ENCODE results near the gene HOXB8.

HOXB8 gene

DNA sequence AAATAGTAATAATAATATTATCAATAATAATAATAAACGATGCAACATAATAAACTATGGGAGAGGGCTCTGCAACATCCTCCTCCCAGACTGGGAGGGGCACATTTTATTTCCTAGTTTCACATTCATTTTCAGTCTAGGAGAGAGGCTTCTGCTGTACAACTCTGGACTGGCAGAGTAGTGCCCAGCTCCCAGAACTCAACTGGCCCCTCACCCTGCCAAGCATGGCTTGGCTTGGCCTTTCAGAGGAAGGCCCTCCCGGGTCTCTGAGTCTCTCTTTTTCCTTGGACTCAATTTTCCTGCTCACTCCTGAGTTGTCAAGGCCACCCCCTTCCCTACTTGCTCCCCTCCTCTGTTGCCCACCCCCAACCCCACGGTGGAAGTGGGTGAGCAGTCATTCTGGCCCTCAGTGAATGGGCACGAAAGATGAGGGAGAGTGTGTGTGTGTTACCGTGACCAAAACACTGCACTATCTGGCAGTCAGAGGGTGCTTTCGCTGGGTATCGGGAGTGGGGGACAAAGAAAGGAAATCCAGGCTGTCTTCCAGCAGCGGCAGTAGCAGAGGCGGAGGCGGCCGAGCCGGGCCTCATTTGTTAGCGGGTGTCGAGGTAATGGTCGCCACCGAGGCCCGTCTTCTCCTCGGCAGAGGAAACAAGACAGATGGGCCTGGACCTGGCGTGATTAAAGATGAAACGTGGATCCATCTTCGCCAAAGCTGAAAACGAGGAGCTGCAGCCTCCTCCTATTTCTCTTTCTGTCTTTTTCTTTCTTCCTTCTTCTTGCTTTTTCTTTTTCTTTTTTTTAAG lies 39.2 kb downstream of the HOXB8 start:
- DNase-seq (ENCODE audit: low read depth, low spot score) = no peak
- H3K4me3 ChIP-seq (ENCODE audit: low read length) = no peak overlapping the region

DNA sequence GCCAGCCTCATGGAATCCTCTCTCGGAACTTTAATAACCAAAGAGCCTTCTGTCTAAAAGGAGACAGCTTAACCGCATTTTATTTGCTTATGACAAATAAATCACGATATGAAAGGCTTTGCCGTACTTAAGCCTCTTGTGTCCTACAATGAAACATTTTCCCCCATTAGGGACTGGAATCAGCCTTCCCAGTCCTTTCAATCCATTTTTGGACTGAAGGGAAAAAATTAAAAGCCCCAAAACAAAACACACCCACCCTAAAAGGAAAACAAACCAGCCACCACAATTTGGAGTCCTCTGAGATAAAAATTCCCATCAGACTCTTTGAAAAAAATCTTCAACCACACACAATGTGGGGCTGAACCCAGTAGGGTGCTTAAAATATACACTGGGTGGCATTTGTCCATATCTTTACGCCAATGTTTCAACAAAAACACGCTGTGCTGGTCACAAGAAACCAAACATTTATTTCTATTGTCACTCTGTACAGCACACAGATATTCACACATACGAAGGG lies 40.0 kb downstream of the HOXB8 start:
- no peak overlapping the region for H3K4me3 ChIP-seq (ENCODE audit: low read length)
- no peak for DNase-seq (ENCODE audit: low read depth, low spot score)

DNA sequence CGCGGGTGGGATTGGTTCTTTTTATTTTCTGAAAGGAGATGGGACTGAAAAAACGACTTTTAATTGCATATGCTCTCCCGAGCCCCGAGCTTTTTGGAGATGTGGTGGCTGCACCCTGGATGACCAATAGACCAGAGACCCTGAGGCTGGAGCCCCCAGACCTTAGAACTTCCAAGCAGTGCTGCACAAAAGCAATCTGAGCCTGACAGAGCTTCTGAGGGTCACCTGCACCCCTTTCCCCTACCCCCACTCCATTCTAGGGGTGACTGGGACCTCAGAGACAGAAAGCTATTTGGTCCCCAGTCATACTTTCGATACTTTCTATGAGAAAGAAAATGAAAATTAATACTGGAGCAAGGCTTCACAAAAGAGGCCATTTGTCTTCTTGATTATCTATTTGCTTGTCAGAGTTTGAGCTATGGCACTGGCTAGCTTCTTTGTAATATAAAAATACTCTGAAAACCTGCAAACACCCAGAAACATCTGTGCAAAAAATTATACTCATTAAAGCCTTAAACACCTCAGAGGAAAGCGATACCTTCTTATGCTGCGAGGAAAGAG lies 40.5 kb downstream of the HOXB8 start:
- no peak overlapping the region for H3K4me3 ChIP-seq (ENCODE audit: low read length)
- DNase-seq (ENCODE audit: low read depth, low spot score) = no peak

DNA sequence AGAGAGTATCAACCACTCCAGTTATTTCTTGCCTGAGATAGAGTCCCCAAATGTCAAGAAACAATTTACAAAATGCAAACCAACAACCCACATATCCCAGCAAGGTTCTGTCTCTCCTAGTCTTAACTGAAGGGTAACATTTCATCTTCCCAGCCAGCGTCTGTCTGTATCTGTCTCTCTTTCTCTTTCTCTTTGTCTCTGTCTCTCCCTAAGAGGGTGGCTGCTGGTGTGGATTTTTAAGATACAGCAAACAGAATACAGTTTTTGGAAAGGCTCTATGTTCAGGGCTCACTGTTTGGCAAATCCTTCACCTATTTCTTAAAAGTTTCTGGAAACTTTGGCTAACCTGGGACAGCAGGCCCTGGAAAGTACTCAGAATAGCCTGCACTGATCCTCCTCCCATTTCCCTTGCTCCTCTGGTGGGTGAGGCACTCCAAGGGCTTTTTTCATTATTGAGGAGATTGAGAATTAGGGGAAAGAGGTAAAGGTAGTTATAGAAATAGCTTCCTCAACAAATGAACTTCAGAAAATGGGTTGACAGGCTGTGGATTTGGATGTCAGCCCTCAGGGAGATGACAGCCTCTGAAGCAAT lies 43.2 kb downstream of the HOXB8 start:
- DNase-seq (ENCODE audit: low read depth, low spot score) = no peak
- H3K4me3 ChIP-seq (ENCODE audit: low read length) = no peak overlapping the region

DNA sequence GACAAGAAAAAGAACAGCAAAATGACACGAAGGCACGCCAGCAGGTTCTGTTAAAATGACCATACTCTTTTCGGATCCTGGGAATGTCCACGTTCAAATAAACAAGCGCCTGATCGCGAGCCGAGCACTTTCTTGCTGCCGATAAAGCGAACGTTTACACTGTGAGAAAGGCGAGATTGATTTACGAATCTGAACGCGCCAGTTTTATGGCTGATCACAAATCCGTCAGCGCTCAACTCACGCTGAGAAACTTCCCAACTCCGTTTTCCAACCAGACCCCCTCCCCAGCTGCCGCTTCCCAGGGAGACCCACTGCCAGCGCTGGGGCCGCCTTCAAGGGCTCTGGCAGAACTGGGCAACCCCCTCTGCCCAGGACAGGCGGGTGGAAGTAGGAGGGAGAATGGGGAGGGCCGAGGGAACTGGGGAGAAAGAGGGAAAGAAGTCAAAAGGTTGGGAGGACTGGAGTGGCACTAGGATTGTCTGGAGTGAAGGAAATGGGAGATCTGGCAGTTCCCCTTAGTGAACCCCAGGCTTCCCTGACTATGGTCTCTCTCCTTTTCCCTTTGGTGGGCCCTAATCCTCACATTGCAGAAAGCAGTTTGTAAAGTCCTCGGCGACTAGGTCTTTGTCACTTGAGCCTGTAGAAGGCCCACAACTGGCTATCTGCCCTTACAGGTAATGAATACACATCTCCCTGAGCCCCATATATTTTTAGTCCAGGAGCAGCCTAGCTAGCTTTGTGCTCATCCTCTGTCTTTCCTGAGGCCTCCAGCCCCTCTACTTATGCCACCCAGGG lies 43.9 kb downstream of the HOXB8 start:
- DNase-seq (ENCODE audit: low read depth, low spot score) = no peak
- H3K4me3 ChIP-seq (ENCODE audit: low read length) = no peak overlapping the region

DNA sequence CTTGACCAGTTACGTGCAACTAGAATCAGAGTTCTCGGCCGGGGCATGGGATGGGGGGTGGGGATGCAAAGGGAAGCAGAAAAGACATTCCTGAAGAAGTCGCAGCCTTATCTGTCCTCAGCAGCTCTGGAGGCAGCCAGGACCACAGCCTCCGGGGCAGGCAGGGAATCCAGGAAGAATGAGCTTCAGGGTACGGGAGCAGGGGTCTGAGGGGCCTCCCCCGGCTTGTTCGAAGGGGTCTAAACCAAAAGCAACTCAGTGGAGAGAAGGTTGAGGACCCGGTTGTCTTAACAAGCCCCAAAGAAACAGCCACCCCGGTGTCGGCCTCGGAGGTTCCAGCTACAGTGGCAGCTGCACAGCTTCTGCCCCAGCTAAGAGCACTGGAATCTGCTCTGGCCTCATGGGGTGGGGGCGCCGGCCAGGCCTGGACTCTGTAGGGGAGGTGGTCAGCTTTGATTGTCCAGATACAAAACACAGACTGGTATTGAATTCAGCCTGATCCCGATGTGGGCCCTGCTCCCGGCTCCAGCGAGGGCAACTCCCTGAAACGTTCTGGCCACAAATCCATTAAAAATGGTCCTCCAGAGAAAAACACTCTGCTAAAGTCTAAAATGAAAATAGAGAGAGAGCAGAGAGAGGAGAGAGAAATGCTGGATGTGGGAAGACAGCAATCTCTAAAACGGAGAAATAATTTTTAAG lies 44.6 kb downstream of the HOXB8 start:
- H3K4me3 ChIP-seq (ENCODE audit: low read length) = no peak overlapping the region

DNA sequence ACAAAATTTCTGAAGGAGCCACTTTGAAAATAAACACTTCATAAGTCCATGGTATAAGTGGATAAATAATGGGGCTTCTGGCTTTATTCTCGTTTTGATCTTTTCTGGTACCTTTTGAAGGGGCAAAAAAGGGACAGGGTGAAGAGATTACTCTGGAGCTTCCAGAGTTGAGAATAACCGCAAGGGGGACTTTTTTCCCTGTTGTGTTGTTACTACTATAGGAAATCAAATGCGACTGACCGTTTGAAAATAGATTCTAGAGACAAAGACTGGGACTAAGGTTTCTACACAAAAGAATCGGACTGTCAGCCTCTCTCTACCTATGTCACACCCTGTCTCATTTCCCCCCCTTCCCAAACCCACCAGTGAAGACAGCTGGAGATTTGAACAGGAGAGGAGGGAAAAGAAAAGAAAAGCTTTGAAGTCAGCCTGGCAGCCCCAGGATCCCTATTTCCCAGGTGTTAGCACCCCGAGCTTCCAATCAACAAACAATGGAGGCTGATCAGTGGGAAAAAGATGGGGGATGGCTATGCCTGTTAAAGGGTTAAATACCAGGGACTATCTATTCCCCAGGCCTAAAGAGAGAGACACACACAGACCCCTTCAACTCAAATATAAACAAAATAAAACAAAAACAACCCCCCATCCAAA lies 45.3 kb downstream of the HOXB8 start:
- no peak overlapping the region for H3K4me3 ChIP-seq (ENCODE audit: low read length)

More for the DNA sequence above, 44.6 kb downstream of the HOXB8 start:
- DNase-seq (ENCODE audit: low read depth, low spot score) = no peak

DNA sequence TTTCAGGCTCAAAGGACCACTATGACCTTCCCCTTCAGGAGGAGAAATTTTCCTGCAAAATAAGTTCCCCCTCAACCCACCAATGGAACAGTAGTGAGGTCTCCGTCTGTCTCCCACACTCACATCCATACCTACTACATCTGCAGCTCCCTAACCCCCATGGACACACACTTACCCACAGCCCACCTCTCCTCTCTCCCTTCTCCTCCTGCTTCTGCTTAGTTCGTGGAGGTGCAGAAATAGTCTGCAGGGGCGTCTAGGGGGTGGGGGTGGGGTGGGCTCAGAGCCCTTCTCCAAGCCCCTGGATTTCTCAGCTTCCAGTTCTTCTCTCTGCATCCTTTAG lies 45.9 kb downstream of the HOXB8 start:
- H3K4me3 ChIP-seq (ENCODE audit: low read length) = no peak overlapping the region
- DNase-seq (ENCODE audit: low read depth, low spot score) = no peak

More for the DNA sequence above, 45.3 kb downstream of the HOXB8 start:
- no peak for DNase-seq (ENCODE audit: low read depth, low spot score)

DNA sequence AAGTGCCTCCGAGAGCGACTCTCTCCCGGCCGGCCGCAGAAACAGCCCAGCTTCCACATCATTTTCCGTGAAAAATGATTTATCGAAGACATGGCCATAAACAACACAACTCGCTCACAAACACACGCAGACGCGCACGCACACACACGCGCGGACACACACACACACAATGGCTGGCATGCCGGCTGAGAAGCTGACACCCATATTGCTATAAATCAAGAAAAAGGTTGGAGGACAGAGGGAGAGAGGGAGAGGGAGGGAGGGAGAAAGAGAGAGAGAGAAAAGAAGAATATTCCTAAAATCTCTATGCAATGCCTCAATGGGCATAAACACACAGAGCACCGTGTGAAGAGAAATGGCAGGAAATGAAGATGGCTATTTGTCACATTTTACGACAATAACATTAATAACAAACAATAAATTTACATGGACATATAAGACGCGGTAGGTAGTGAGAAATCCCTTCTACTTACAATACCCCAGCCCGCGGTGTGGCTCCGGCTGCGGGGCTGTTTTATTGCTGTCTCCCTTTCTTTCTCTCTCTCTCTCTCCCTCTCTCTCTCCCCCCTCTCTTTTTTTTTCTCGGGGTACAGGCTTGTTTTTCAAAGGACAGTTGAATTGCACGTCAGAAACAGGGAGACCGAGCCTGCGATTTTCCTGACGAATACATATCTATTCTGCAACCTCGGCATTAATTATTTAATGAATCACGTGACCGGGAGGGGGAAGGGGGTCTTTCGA lies 46.4 kb downstream of the HOXB8 start:
- DNase-seq (ENCODE audit: low read depth, low spot score) = no peak
- no peak overlapping the region for H3K4me3 ChIP-seq (ENCODE audit: low read length)

DNA sequence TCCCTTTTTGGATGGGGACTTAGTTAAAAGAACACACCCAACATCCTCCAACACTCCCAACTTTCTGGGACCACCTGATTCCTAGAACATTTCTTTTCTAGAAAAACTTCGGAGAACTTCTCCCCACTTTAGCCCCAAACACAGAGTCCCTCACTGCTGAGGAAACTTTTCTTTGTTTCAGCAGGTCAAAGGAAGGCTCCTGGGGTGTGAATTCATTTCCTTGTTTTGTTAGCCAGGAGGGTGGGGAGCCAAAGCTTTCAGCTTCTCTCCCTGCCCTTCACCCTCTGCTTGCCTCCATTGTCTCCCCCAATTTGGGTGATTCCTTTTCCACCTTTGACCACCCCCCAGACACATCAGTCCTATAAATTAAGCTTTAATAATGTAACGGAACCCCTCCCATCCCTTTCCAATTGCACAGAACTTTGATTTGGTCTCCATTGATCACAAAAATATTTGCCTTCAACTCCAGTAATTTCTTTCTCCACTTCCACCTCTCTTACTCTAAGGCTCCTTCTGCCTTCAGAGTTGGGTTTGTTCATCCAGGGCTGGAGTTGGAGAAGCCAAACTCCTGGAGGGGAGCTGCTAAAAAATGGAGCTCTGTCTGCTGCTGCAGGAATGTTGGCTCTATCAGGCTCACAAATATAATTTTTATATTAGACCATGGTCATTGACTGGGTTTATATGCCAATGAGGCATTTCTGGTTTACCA lies 47.3 kb downstream of the HOXB8 start:
- no peak overlapping the region for H3K4me3 ChIP-seq (ENCODE audit: low read length)
- no peak for DNase-seq (ENCODE audit: low read depth, low spot score)

DNA sequence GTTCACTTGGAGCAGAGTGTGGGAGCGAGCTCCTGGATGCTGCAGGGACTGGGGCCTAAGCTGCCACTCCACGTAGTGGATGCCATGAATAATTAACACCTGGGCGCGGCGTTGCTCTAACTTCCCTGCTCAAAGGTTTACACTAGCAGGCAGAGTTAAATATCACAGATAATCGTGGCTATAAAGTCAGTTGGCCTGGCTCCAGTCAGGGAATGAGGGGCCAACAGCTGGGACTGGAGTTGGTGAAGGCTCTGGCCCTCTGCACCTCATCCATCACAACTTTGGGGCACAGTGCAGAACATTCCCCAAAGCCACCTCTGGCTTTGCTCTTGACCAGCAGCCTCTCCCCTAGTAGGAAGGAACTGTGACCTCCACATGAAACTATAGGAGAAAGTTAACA lies 47.9 kb downstream of the HOXB8 start:
- no peak for DNase-seq (ENCODE audit: low read depth, low spot score)

DNA sequence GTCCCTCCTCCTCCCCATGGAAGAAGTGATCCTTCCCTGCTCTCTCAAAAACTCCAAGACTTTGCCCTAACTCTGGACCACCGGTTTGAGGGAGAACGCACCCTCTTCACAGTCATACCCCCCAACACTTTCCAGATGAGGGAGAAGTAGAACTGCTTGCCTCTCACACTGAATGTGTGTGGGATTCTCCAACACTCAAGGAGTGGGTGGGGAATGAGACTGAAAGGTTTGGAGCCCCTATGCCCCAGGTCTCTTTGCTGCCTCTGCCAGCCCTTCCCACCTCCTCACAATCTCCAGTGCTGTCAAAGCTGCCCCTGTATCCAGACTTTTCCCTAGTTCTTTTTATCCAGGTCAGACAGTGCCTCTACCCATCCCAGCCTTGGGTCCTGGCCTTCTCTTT lies 48.4 kb downstream of the HOXB8 start:
- DNase-seq (ENCODE audit: low read depth, low spot score) = no peak
- no peak overlapping the region for H3K4me3 ChIP-seq (ENCODE audit: low read length)

More for the DNA sequence above, 47.9 kb downstream of the HOXB8 start:
- H3K4me3 ChIP-seq (ENCODE audit: low read length) = no peak overlapping the region

DNA sequence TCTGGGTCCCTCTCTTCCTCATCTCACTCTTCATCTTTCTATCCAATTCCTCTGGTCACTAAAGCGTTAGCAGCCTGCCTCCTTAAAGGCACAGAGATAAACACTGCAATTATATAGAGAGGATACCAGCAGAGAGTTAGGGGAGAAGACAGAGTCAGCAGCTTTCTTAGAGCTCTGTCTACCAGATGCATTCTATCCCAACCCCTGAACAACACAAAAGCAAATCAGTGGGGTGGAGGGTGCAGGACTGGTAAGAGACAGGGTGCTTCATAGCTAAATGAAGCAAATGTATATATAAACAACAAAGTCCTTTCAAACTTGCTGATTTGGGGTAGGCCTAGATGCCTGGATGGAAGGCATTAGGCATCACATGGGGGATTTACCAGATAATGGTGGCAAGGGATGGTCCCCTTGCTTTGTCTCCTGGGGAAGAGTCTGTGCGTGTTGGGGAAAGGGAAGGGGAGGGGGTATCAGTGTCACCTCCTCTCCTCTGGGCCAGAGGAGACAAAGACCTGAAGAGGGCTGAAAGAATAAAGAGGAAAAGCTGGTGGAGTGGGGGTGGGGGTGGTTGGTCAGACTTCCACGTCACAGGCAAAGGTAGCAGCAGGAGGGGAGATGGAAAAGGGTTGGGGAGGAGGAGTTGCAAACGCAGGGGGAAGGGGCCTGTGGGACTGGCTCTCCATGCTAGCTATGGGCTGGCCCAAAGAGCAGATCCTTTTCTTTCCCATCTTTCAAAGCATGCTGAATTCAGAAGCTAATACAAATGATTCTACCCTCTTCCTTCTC lies 49.0 kb downstream of the HOXB8 start:
- no peak for DNase-seq (ENCODE audit: low read depth, low spot score)
- no peak overlapping the region for H3K4me3 ChIP-seq (ENCODE audit: low read length)

DNA sequence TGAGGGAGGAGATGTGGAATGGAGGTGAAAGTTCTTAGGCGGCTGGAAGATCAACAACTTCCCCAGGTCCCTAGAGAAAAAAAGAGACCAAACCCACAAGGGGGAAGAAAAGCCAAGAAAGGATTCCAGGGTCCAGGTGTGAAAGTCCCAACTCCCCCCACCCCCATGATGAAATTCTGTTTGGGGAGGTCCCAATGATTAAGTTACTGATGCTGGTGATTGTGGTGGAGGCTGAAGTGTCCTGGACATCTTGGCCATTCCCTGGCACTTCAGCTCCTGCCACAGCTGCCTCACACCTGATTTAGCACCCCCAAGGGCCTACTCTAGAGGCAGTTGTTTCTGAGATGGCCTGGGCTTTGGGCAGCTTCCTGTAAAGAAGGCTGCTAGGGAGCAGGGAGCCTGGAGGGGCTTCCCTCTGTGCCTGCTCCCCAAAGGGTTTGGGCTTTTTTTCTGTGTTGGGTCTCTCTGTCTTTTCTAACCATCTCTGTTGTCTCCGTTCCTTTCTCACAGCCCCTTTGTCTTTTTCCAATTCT lies 50.0 kb downstream of the HOXB8 start:
- DNase-seq (ENCODE audit: low read depth, low spot score) = no peak
- peak overlapping the region; percentile 51 for H3K4me3 ChIP-seq (ENCODE audit: low read length)

DNA sequence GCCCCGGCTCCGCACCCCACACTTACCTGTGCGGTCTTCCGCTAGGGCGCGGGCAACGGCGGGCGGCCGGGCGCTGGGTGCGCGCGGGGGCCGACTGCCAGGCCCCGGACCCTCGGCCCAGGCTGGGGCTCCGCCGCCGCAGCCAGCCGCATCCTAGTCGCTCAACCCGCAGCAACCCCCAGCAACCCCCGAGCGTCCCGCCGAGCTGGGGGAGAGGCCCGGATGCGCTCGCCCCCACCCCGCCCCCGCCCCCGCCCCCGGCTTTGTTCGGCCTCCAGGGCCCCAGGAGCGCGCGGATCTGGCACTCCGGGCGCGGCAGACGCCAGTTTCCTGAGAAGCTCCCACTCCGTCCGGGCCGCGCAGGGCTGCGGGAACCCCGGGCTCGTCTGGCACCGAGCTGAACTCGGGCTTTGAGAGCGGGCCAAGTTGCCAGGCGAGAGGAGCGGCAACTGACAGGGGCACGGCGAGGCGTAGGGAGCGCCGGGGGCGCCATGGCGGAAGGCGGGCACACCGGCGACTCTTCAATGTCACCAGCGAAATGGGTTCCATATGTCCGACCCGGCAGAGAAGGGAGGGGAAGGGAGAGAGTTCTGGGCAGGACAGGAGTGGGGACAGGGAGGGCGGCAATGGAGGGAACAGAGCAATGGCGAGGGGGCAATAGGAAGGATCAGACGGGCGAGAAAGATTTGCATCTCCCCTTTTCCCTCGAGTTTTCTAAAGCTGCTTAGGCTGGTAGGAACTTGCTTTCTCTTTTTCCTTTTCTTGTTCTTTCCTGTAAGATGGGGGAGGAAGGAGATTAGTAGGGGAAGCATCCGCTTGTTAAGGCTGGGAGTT lies 50.7 kb downstream of the HOXB8 start:
- peak overlapping the region; percentile 51 for H3K4me3 ChIP-seq (ENCODE audit: low read length)

DNA sequence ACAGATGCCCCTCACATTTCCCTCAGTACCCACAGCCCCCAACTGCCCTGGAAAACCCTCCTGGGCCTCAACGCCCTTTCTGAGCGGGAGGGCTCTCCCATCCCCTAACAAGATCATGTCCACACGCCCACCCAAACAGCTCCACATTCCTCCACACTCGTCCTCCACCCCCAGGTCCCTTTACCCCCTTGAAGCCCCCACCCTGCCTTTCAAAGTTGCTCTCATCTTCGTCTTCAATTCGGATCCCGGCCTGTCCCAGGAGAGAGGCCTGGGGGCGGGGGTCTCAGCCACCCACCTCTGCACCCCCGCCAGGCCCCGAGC lies 51.3 kb downstream of the HOXB8 start:
- H3K4me3 ChIP-seq (ENCODE audit: low read length) = peak overlapping the region; percentile 51
- DNase-seq (ENCODE audit: low read depth, low spot score) = no peak

More for the DNA sequence above, 50.7 kb downstream of the HOXB8 start:
- DNase-seq (ENCODE audit: low read depth, low spot score) = no peak

Measured in Jurkat, Clone E6-1 (cell line).